Measurements from ENCODE around the gene PLXNC1.

PLXNC1 gene

GRCh38 chr12:94255006-94255405 lies 106.6 kb downstream of the PLXNC1 start:
- Histone ChIP-seq H3K79me2 (ENCODE audit: insufficient read depth, low read length) (no peaks in the 10 kb centered on the region), H3K27me3 (ENCODE audit: insufficient read depth, low read length, poor library complexity, severe bottlenecking) (no peaks in the 10 kb centered on the region), H3K9me3 (ENCODE audit: insufficient read depth, low read depth, low read length) (no peaks in the 10 kb centered on the region), H3K9me2 (replicated peaks; ENCODE audit: low read depth, low read length) (no peaks in the 10 kb centered on the region), H3K4me3 (ENCODE audit: low read length, poor library complexity, severe bottlenecking) (no peak overlapping the region), H3K9ac (ENCODE audit: low read depth, low read length, poor library complexity, severe bottlenecking) (no peak overlapping the region), H2AFZ (ENCODE audit: low read length) (no peak overlapping the region), H3K4me1 (ENCODE audit: insufficient read depth, low read length, poor library complexity, severe bottlenecking) (no peaks in the 10 kb centered on the region), H3K4me2 (ENCODE audit: low read depth, low read length, poor library complexity, severe bottlenecking) (no peak overlapping the region), H3K36me3 (ENCODE audit: insufficient read depth, low read length) (peaks cover 17% of the 10 kb centered on the region; the same call in 1 of the 2 replicates), H3F3A (ENCODE audit: low read depth) (no peaks in the 10 kb centered on the region), H4K20me1 (ENCODE audit: insufficient read depth, low read length, poor library complexity, severe bottlenecking) (no peaks in the 10 kb centered on the region)
- TF ChIP-seq CTCF (conservative IDR thresholded peaks at IDR 0.05; ENCODE audit: low read length): no peak
- TF ChIP-seq EZH2phosphoT487 (IDR thresholded peaks at IDR 0.05; ENCODE audit: borderline replicate concordance): no peak

GRCh38 chr12:94255428-94255827 lies 107.1 kb downstream of the PLXNC1 start:
- H3K4me3 ChIP-seq (ENCODE audit: low read length, poor library complexity, severe bottlenecking): no peak overlapping the region
- TF ChIP-seq EZH2phosphoT487 (IDR thresholded peaks at IDR 0.05; ENCODE audit: borderline replicate concordance) (no peak), CTCF (conservative IDR thresholded peaks at IDR 0.05; ENCODE audit: low read length) (no peak)

DNA sequence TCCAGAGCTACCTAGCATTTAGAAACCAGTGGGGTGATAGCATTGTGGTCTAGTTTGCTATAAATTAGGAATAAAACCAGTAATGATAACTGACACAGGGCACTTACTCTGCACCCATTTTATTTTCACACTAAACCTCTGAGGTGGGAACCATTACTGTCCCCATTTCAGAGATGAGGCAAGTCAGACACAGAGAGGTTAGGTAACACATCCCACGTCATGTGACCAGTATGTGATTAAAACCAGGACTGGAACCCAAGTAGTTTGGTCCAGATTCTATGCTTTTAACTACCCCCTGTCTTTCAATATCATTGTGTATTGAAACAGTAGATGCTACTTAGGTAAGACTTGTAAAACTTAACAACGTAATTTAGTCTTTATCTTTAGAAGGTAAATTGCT lies 110.2 kb downstream of the PLXNC1 start:
- no peaks in the 10 kb centered on the region for H4K20me1 ChIP-seq (ENCODE audit: insufficient read depth, low read length, poor library complexity, severe bottlenecking)
- TF ChIP-seq EZH2phosphoT487 (IDR thresholded peaks at IDR 0.05; ENCODE audit: borderline replicate concordance): no peak
- no peak for TF ChIP-seq CTCF (conservative IDR thresholded peaks at IDR 0.05; ENCODE audit: low read length)
- H3K9me2 ChIP-seq (replicated peaks; ENCODE audit: low read depth, low read length): no peaks in the 10 kb centered on the region
- H3K9me3 ChIP-seq (ENCODE audit: insufficient read depth, low read depth, low read length): no peaks in the 10 kb centered on the region
- H3K79me2 ChIP-seq (ENCODE audit: insufficient read depth, low read length): no peaks in the 10 kb centered on the region
- H3F3A ChIP-seq (ENCODE audit: low read depth): no peaks in the 10 kb centered on the region
- peaks cover 16% of the 10 kb centered on the region for H3K4me1 ChIP-seq (ENCODE audit: insufficient read depth, low read length, poor library complexity, severe bottlenecking)
- H3K9ac ChIP-seq (ENCODE audit: low read depth, low read length, poor library complexity, severe bottlenecking): no peak overlapping the region
- peaks cover 24% of the 10 kb centered on the region; the same call in 1 of the 2 replicates for H3K36me3 ChIP-seq (ENCODE audit: insufficient read depth, low read length)
- H3K4me3 ChIP-seq (ENCODE audit: low read length, poor library complexity, severe bottlenecking): no peak overlapping the region
- no peaks in the 10 kb centered on the region for H3K27me3 ChIP-seq (ENCODE audit: insufficient read depth, low read length, poor library complexity, severe bottlenecking)
- H3K4me2 ChIP-seq (ENCODE audit: low read depth, low read length, poor library complexity, severe bottlenecking): no peak overlapping the region
- H2AFZ ChIP-seq (ENCODE audit: low read length): no peak overlapping the region

More at GRCh38 chr12:94255428-94255827, 107.1 kb downstream of the PLXNC1 start:
- no peak overlapping the region for H3K4me2 ChIP-seq (ENCODE audit: low read depth, low read length, poor library complexity, severe bottlenecking)
- H3K9me2 ChIP-seq (replicated peaks; ENCODE audit: low read depth, low read length): no peaks in the 10 kb centered on the region
- H3F3A ChIP-seq (ENCODE audit: low read depth): no peaks in the 10 kb centered on the region
- H3K4me1 ChIP-seq (ENCODE audit: insufficient read depth, low read length, poor library complexity, severe bottlenecking): no peaks in the 10 kb centered on the region
- H3K79me2 ChIP-seq (ENCODE audit: insufficient read depth, low read length): no peaks in the 10 kb centered on the region
- peaks cover 18% of the 10 kb centered on the region; the same call in 1 of the 2 replicates for H3K36me3 ChIP-seq (ENCODE audit: insufficient read depth, low read length)
- no peaks in the 10 kb centered on the region for H3K27me3 ChIP-seq (ENCODE audit: insufficient read depth, low read length, poor library complexity, severe bottlenecking)
- no peak overlapping the region for H3K9ac ChIP-seq (ENCODE audit: low read depth, low read length, poor library complexity, severe bottlenecking)
- no peak overlapping the region for H2AFZ ChIP-seq (ENCODE audit: low read length)
- H3K9me3 ChIP-seq (ENCODE audit: insufficient read depth, low read depth, low read length): no peaks in the 10 kb centered on the region
- no peaks in the 10 kb centered on the region for H4K20me1 ChIP-seq (ENCODE audit: insufficient read depth, low read length, poor library complexity, severe bottlenecking)

All from Loucy (cell line).